RWPE1 (cell line): Measurements from ENCODE around the gene TMEM94.

ENCODE experiments used
- CTCF ChIA-PET: fragments of 350-600 bp; sonication (Branson Sonifier 250); formaldehyde crosslinking; extraction: SDS; loops from one replicate; lab custom pipeline; 2021; lab: Yijun Ruan, JAX
- POLR2A ChIA-PET: fragments of 400-600 bp; formaldehyde crosslinking; extraction: SDS; loops from one replicate; lab custom pipeline; 2020; ENCODE audit warnings: antibody characterized with exemption; ENCODE audit not compliant: low non-redundant PET; lab: Yijun Ruan, JAX
- DNase-seq: peaks from one replicate; pipeline ENCODE4 v3.0.0; 2012; ENCODE audit warnings: low spot score
- H3K27ac ChIP-seq: fragments of 450-650 bp; 2 replicates; pipeline ENCODE4 v1.5.1; 2017
- CTCF ChIP-seq: fragments of 450-650 bp; conservative IDR thresholded peaks from 2 replicates; pipeline ENCODE4 v1.5.1; 2017; ENCODE audit warnings: low read depth, mild to moderate bottlenecking

TMEM94 gene

DNA sequence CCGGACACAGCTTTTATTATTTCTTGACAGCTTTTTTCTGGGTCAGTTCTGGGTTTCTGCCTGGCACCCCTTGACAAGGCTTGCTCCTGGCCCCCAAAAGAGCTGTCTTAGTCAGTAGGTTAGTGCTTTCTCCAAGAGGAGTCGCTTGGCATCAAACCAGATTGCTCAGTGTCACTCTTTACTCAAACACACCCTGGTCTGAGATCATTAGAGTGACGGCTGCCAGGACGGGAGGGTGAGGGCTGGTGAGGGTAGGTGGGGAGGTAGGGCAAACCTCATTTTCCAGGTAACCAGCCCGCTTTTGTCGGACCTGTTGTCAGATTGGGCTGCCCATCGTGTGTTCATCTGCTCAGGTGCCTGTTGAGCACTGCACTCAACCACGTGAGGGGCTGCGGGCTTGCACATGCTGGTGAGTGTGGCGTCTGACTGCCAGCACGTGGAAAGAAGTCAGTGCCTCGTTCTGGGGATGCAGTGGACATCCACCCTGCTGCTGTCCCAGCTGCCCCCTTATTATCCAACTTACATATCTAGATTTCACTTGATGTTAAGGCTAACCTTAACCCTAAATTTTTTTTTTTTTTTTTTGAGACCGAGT is 12.4 kb downstream of the TMEM94 start:
- H3K27ac ChIP-seq: no peak overlapping the region
- ChIA-PET CTCF (no interaction called here), POLR2A (no interaction called here)
- DNase-seq: no peak
- TF ChIP-seq CTCF: no peak

DNA sequence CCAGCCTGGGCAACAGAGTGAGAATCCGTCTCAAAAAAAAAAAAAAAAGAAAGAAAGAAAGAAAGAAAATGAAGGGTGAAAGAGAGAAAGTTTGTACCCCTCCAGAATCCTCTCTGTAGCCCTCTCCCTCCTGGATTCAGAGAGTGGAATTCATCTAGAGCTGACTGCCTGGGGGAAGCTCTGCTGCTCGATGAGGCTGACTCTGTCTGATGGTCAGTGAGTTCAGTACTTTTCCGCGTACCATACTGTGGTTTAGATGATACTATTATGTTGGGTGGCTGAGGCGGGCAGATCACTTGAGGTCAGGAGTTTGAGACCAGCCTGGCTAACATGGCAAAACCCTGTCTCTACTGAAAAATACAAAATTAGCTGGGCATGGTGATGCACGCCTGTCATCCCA is 14.8 kb downstream of the TMEM94 start:
- TF ChIP-seq CTCF: no peak
- DNase-seq: no peak
- POLR2A ChIA-PET: no interaction called here
- no peak overlapping the region for H3K27ac ChIP-seq
- CTCF ChIA-PET: no interaction called here

- ChIA-PET POLR2A (no interaction called here), CTCF (no interaction called here)
- H3K27ac ChIP-seq: no peak overlapping the region
- no peak for TF ChIP-seq CTCF
- no peak for DNase-seq
These were observed 15.7 kb downstream of the TMEM94 start for GRCh38 chr17:75472119-75472518.

DNA sequence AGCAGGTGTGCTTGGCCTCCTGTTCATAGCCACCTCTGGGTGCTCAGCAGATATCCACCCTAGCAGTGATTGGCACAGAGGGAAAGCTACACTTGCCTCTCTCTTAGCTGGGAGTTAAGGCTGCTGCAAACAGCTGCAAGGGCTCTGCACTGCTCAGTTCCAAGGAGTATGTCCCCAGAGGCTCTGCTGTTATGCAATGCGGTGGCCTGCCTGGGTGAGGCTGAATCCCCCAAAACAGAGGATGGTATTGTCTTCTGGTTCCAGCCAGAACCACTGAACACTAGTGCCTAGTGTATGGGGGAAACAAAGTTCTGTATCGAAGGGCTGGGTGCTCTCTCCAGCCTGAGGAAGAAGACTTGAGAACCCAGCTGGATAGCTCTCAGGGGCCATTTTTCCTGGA is 16.8 kb downstream of the TMEM94 start:
- no peak overlapping the region for H3K27ac ChIP-seq
- no peak for TF ChIP-seq CTCF
- CTCF ChIA-PET: no interaction called here
- POLR2A ChIA-PET: no interaction called here
- DNase-seq: no peak

- no peak for TF ChIP-seq CTCF
- no peak for DNase-seq
- no peak overlapping the region for H3K27ac ChIP-seq
- POLR2A ChIA-PET: no interaction called here
- CTCF ChIA-PET: interaction anchor here (0.6 kb wide), 1 partner anchor 22 kb away, joined by 4 read pairs; no protein-coding TSS in a partner anchor
These were observed 18.3 kb downstream of the TMEM94 start for GRCh38 chr17:75474736-75475135.

GRCh38 chr17:75475144-75475835 is 18.9 kb downstream of the TMEM94 start:
- no peak for TF ChIP-seq CTCF
- no peak for DNase-seq
- ChIA-PET CTCF (interaction anchor here (0.6 to 0.9 kb wide), 2 partner anchors 22 to 43 kb away, joined by 3 to 4 read pairs; no protein-coding TSS in a partner anchor), POLR2A (no interaction called here)
- no peak overlapping the region for H3K27ac ChIP-seq
